SK-N-SH (cell line): ENCODE results near the gene LTBP2. TPM values are rescaled to one million over a fixed set of nuclear protein-coding genes. Genes with fewer than 3 reads are reported as not detected.
"Not testable (repeated sequence)": the region's sequence is repeated elsewhere in the genome, so short reads cannot be mapped to it uniquely, and the experiment has no call there.

Source experiments
- CTCF ChIA-PET: fragments of 300-600, 350-600 bp; formaldehyde crosslinking; extraction: SDS; loops from one replicate; lab custom pipeline; 2021; lab: Yijun Ruan, JAX
- POLR2A ChIA-PET: fragments of 350-600 bp; sonication (Branson Sonifier 250); formaldehyde crosslinking; extraction: SDS; loops from one replicate; lab custom pipeline; 2020; ENCODE audit warnings: antibody characterized with exemption, inconsistent platforms; lab: Yijun Ruan, JAX
- DNase-seq: peaks from one replicate; pipeline ENCODE4 v3.0.0; 2012
- H2AFZ ChIP-seq: fragments of 200-600 bp; sonication (generic); 2 replicates; pipeline ENCODE4 v1.8.1; 2016; ENCODE audit warnings: antibody characterized with exemption, mild to moderate bottlenecking, low read depth
- H3F3A ChIP-seq: fragments of 200-600 bp; sonication (generic); replicated peaks from 2 replicates; pipeline ENCODE3; 2016; ENCODE audit warnings: antibody characterized with exemption, mild to moderate bottlenecking; ENCODE audit not compliant: insufficient read depth
- H3K27ac ChIP-seq, 2 experiments: fragments of 200-500 bp in 1 of 2; fragments of 200-600 bp in 1 of 2; sonication (Bioruptor generic) in 1 of 2; sonication (generic), shearing (Covaris generic) in 1 of 2; 2 replicates each; pipeline versions ENCODE4 v1.5.1 to v1.6.1; 2014 to 2016; ENCODE audit warnings: low read depth in 2 of 2, inconsistent platforms in 1 of 2, low read length in 1 of 2, mild to moderate bottlenecking in 1 of 2, mixed read lengths in 1 of 2
- H3K27me3 ChIP-seq: fragments of 200-600 bp; sonication (generic), shearing (Covaris generic); 2 replicates; pipeline ENCODE4 v1.6.1; 2016; ENCODE audit warnings: mixed run types; ENCODE audit not compliant: insufficient read depth
- H3K36me3 ChIP-seq, 2 experiments: fragments of 200-500 bp in 1 of 2; fragments of 200-600 bp in 1 of 2; sonication (Bioruptor generic) in 1 of 2; sonication (generic) in 1 of 2; replicated peaks in 1 of 2; 2 replicates each; pipeline versions ENCODE3 to v1.5.1; 2014 to 2016; ENCODE audit warnings: low read length in 1 of 2, mild to moderate bottlenecking in 1 of 2; ENCODE audit not compliant: insufficient read depth in 2 of 2, control insufficient read depth in 1 of 2
- H3K4me1 ChIP-seq, 2 experiments: fragments of 200-500 bp in 1 of 2; fragments of 200-600 bp in 1 of 2; sonication (Bioruptor generic) in 1 of 2; sonication (generic), shearing (Covaris generic) in 1 of 2; 2 replicates each; pipeline versions ENCODE4 v1.5.1 to v1.6.1; 2014 to 2016; ENCODE audit warnings: low read depth in 1 of 2, low read length in 1 of 2, mixed run types in 1 of 2; ENCODE audit not compliant: insufficient read depth in 2 of 2, control insufficient read depth in 1 of 2
- H3K4me2 ChIP-seq: fragments of 200-600 bp; sonication (generic), shearing (Covaris generic); 2 replicates; pipeline ENCODE4 v1.6.1; 2017; ENCODE audit warnings: mixed run types
- H3K4me3 ChIP-seq, 2 experiments: fragments of 200-500 bp in 1 of 2; fragments of 200-600 bp in 1 of 2; sonication (Bioruptor generic) in 1 of 2; sonication (generic), shearing (Covaris generic) in 1 of 2; 2 replicates each; pipeline versions ENCODE4 v1.5.1 to v1.8.1; 2014 to 2016; ENCODE audit warnings: low read depth in 2 of 2, inconsistent platforms in 1 of 2, low read length in 1 of 2, mild to moderate bottlenecking in 1 of 2, mixed read lengths in 1 of 2, moderate library complexity in 1 of 2
- H3K79me2 ChIP-seq: fragments of 200-600 bp; sonication (generic); 2 replicates; pipeline ENCODE4 v1.8.1; 2017; ENCODE audit warnings: mild to moderate bottlenecking; ENCODE audit not compliant: insufficient read depth
- H3K9ac ChIP-seq: fragments of 200-600 bp; sonication (generic); 2 replicates; pipeline ENCODE4 v1.6.1; 2017; ENCODE audit warnings: mixed run types
- H3K9me2 ChIP-seq: fragments of 200-600 bp; sonication (generic); 2 replicates; pipeline ENCODE4 v1.6.1; 2017; ENCODE audit warnings: mixed run types
- H3K9me3 ChIP-seq: fragments of 200-600 bp; sonication (generic); 2 replicates; pipeline ENCODE4 v1.6.1; 2017; ENCODE audit warnings: mixed run types, mild to moderate bottlenecking, moderate library complexity
- H4K20me1 ChIP-seq: fragments of 200-600 bp; sonication (generic); 2 replicates; pipeline ENCODE4 v1.6.1; 2017; ENCODE audit warnings: mild to moderate bottlenecking, mixed run types; ENCODE audit not compliant: insufficient read depth
- TAF1 ChIP-seq: IDR thresholded peaks from 2 replicates; pipeline ENCODE4 v1.6.1; 2012; ENCODE audit warnings: low read depth, mild to moderate bottlenecking, low read length, moderate library complexity, borderline replicate concordance
- TCF12 ChIP-seq: IDR thresholded peaks from 2 replicates; pipeline ENCODE4 v1.4.0; 2012
- WGBS: methylation state at CpG from one replicate; pipeline ENCODE4 v1.1.6; 2017; ENCODE audit warnings: low lambda C conversion rate; 5-methylcytosine and 5-hydroxymethylcytosine counted together
- polyA plus RNA-seq, 3 experiments: library from polyadenylated mRNA; depleted of rRNA; stranded (reverse); fragments of >200 nt; gene quantifications; 2 replicates each; pipeline ENCODE4 v1.2.3, GENCODE V29; 2012
- TF ChIP-seq, protein P1 (sequence below): IDR thresholded peaks from 2 replicates; pipeline ENCODE4 v1.4.0; 2012; ENCODE audit warnings: low read depth, borderline replicate concordance
- TF ChIP-seq, protein P2 (sequence below): fragments of 200-600 bp; sonication (generic); IDR thresholded peaks from 2 replicates; pipeline ENCODE4 v1.6.1; 2017; ENCODE audit warnings: antibody characterized with exemption, mild to moderate bottlenecking, moderate library complexity
- TF ChIP-seq, protein P3 (sequence below): IDR thresholded peaks from 2 replicates; pipeline ENCODE4 v1.6.1; 2012; ENCODE audit warnings: mild to moderate bottlenecking, low read depth, low read length, moderate library complexity

The LTBP2 gene
- polyA plus RNA-seq, 1 of the 3 experiments (the other 2 are of a cell fraction), result 58.8 TPM

DNA sequence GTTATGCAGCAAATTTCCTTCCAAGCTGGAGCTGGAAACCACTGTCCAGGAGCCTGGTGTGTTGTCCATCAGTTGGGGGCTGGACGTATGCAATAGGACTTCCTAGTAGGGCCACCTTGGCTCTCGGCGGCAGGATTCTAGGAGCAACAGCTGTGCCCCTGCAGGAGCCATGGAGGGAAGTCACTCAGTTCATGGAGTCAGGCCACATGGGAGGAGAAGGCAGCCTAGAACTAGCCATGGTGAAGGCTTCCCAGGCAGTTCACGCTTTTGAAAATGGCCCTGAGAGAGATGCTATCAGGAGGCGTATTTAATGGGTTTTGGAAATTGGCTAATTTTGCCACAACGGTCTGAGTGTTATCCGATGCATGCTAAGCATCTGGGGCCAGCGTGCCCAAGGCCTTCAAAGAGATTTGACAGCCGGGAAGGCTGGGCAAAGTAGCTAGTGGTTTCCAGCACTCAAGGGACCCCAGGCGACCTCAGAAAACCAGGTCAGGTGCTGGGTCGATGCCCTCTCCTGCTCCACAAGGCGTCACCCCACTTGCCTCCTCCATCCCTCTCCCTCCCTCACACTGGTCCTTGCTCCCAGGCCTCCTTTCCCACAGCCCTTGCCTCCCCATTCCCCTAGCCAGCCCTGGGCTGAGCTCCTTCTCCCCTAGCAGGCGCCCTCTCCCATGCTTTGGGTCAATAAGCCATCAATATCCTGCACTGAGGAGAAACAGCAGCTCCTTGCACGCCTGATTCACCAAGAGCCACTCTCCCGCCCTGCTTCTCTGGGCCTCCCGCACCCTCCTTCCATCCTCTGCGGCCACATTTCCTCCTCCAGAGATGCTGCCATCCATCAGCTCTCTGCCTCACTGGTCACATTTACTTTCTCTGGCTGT lies 155.1 kb downstream of the LTBP2 start:
- Histone ChIP-seq H3F3A (no peaks in the 10 kb centered on the region), H3K4me2 (no peak overlapping the region), H3K36me3 (no peaks in the 10 kb centered on the region), H4K20me1 (no peaks in the 10 kb centered on the region), H3K4me3 (no peak overlapping the region)
- CTCF ChIA-PET, result interaction anchor here (0.6 to 2.2 kb wide), 4 partner anchors 17 to 263 kb away, joined by 3 to 13 read pairs (median 4); no protein-coding TSS in a partner anchor
- TF ChIP-seq, protein P1, sequence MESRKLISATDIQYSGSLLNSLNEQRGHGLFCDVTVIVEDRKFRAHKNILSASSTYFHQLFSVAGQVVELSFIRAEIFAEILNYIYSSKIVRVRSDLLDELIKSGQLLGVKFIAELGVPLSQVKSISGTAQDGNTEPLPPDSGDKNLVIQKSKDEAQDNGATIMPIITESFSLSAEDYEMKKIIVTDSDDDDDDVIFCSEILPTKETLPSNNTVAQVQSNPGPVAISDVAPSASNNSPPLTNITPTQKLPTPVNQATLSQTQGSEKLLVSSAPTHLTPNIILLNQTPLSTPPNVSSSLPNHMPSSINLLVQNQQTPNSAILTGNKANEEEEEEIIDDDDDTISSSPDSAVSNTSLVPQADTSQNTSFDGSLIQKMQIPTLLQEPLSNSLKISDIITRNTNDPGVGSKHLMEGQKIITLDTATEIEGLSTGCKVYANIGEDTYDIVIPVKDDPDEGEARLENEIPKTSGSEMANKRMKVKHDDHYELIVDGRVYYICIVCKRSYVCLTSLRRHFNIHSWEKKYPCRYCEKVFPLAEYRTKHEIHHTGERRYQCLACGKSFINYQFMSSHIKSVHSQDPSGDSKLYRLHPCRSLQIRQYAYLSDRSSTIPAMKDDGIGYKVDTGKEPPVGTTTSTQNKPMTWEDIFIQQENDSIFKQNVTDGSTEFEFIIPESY, result no peak
- no peak for TF ChIP-seq TCF12
- TF ChIP-seq TAF1, result no peak
- TF ChIP-seq, protein P2, sequence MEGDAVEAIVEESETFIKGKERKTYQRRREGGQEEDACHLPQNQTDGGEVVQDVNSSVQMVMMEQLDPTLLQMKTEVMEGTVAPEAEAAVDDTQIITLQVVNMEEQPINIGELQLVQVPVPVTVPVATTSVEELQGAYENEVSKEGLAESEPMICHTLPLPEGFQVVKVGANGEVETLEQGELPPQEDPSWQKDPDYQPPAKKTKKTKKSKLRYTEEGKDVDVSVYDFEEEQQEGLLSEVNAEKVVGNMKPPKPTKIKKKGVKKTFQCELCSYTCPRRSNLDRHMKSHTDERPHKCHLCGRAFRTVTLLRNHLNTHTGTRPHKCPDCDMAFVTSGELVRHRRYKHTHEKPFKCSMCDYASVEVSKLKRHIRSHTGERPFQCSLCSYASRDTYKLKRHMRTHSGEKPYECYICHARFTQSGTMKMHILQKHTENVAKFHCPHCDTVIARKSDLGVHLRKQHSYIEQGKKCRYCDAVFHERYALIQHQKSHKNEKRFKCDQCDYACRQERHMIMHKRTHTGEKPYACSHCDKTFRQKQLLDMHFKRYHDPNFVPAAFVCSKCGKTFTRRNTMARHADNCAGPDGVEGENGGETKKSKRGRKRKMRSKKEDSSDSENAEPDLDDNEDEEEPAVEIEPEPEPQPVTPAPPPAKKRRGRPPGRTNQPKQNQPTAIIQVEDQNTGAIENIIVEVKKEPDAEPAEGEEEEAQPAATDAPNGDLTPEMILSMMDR, result no peak
- TF ChIP-seq, protein P3, sequence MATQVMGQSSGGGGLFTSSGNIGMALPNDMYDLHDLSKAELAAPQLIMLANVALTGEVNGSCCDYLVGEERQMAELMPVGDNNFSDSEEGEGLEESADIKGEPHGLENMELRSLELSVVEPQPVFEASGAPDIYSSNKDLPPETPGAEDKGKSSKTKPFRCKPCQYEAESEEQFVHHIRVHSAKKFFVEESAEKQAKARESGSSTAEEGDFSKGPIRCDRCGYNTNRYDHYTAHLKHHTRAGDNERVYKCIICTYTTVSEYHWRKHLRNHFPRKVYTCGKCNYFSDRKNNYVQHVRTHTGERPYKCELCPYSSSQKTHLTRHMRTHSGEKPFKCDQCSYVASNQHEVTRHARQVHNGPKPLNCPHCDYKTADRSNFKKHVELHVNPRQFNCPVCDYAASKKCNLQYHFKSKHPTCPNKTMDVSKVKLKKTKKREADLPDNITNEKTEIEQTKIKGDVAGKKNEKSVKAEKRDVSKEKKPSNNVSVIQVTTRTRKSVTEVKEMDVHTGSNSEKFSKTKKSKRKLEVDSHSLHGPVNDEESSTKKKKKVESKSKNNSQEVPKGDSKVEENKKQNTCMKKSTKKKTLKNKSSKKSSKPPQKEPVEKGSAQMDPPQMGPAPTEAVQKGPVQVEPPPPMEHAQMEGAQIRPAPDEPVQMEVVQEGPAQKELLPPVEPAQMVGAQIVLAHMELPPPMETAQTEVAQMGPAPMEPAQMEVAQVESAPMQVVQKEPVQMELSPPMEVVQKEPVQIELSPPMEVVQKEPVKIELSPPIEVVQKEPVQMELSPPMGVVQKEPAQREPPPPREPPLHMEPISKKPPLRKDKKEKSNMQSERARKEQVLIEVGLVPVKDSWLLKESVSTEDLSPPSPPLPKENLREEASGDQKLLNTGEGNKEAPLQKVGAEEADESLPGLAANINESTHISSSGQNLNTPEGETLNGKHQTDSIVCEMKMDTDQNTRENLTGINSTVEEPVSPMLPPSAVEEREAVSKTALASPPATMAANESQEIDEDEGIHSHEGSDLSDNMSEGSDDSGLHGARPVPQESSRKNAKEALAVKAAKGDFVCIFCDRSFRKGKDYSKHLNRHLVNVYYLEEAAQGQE, result no peak
- TF ChIP-seq, all 33 proteins: peak for 0
- no peak overlapping the region for H2AFZ ChIP-seq
- no peaks in the 10 kb centered on the region for H3K9me2 ChIP-seq
- H3K79me2 ChIP-seq, result no peaks in the 10 kb centered on the region
- peaks cover 6% of the 10 kb centered on the region; the same call in 1 of the 2 replicates for H3K27me3 ChIP-seq
- H3K9me3 ChIP-seq, result no peaks in the 10 kb centered on the region
- H3K4me1 ChIP-seq, result no peaks in the 10 kb centered on the region
- H3K9ac ChIP-seq, result no peak overlapping the region
- no peak overlapping the region for H3K27ac ChIP-seq
- no peak for DNase-seq
- 60% methylated on average over 12 of the region's 17 CpGs for WGBS
- POLR2A ChIA-PET, result no interaction called here

DNA sequence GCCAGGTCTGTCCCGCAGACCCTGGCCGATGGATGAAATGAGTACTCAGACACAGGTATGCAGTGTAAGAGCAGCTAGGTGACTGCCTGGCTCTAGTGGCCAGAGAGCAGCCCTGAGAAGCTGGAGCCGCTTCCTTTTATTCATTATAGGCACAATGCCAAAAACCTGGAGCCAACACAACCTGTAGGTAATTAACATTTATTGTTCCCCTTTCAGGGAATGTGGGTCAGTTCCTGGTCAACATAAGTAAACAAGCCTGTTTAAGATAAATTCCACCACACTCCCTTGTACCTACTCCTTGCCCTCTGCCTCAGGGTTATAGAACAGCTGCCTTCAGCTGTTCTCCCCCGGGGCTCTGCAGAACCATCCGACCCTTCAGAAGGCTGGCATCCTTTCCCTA lies 157.6 kb downstream of the LTBP2 start:
- CTCF ChIA-PET, H3K9me3 ChIP-seq, H3K79me2 ChIP-seq, H3K9ac ChIP-seq, H3K27me3 ChIP-seq, H3K36me3 ChIP-seq, H3K27ac ChIP-seq, DNase-seq, H4K20me1 ChIP-seq, H3F3A ChIP-seq, POLR2A ChIA-PET, H3K4me2 ChIP-seq, H2AFZ ChIP-seq, H3K9me2 ChIP-seq, H3K4me3 ChIP-seq, H3K4me1 ChIP-seq: not testable (repeated sequence)
- 42% methylated on average over 5 of the region's 5 CpGs for WGBS

Other genes starting within 250 kb of the LTBP2 start
- not detected in 2 replicates for gene SYNDIG1L, start 186.0 kb downstream of the LTBP2 start, polyA plus RNA-seq (2012; rRNA removed)
- gene NPC2, start 118.9 kb downstream of the LTBP2 start, polyA plus RNA-seq (2012; rRNA removed), result 340 and 522 TPM in 2 replicates
- 37.3 and 51.9 TPM in 2 replicates for gene ISCA2, start 118.5 kb downstream of the LTBP2 start, polyA plus RNA-seq (2012; rRNA removed)
- 35.1 and 50.8 TPM in 2 replicates for gene AREL1, start 100.8 kb upstream of the LTBP2 start, polyA plus RNA-seq (2012; rRNA removed)
- 42.6 and 56.7 TPM in 2 replicates for gene FCF1, start 100.9 kb upstream of the LTBP2 start, polyA plus RNA-seq (2012; rRNA removed)
- 9.4 and 14.0 TPM in 2 replicates for gene YLPM1, start 151.1 kb upstream of the LTBP2 start, polyA plus RNA-seq (2012; rRNA removed)